K562 treated with DMSO at 1 percent for 24 hours (cell line): ENCODE measurements around the gene BAD. TPM values are rescaled to one million over a fixed set of nuclear protein-coding genes. Genes with fewer than 3 reads are reported as not detected.

Source experiments
- total RNA-seq: library from RNA; unstranded; fragments of 300-600 nt; gene quantifications from 2 replicates; pipeline ENCODE4 v1.2.3, GENCODE V29; 2022; ENCODE audit warnings: low read depth; ENCODE audit not compliant: insufficient read depth

The BAD gene
- total RNA-seq: 91.4 and 115 TPM in 2 replicates

DNA sequence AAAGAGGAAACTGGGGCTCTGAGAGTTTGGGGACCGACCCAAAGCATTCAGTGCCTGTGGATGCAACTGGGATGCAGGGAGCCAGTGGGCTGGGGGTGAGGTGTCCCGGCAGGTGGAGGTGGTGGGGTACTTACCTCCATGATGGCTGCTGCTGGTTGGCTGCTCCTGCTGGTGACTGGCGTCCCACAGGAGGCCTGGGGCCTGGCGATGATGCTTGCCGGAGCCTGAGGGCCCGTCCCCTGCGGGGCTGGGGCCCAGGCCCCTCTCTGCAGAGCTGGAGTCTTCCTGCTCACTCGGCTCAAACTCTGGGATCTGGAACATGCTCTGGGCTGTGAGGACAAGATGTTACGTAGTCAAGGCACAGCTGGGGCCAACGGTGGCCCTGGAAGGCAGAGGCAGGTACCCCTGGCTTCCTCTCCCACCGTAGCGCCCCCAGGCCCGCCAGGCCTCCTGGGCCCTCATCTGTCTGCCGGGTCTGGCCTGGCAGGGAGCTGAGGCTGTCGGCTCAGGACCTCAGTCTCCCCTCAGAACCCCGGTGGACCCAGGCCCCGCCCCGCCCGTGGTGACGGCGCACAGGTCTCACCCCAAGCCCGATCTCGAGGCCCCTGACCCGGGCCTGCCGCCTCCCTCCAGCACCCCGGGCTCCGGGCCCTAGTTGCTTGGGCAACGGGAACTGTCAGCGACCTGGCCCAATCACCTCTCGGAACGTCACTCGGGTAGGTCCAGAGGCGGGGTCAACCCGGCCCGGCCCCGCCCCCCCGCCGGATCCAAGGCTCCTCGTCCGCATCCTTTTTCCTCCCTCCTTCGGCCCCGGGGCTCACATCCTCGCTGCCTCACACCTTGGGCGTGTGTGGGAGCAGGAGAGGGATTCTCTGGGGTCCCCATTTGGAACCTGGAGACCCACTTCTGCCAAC lies at the start of gene BAD:
TSS of gene BAD (minus strand) at position 618 of the 914 bp plus-strand sequence. CDS start at position 321, 297 bp downstream.

GRCh38 chr11:64317961-64318765 lies 33.7 kb upstream of the BAD start, which contains the start of gene PRDX5:
Gene PRDX5, plus strand, starts transcription at chr11:64318121. Its CDS starts 95 bp downstream, at chr11:64318216.

GRCh38 chr11:64317325-64317960 lies 33.0 kb upstream of the BAD start, which contains the start of gene TRMT112:
Gene TRMT112, minus strand, starts transcription at chr11:64317559. Its CDS starts 33 bp downstream, at chr11:64317526.

GRCh38 chr11:64305075-64305690 lies 20.7 kb upstream of the BAD start, which contains the start of gene ESRRA:
Gene ESRRA, plus strand, starts transcription at chr11:64305524. Its CDS starts 1,656 bp downstream, at chr11:64307180.

DNA sequence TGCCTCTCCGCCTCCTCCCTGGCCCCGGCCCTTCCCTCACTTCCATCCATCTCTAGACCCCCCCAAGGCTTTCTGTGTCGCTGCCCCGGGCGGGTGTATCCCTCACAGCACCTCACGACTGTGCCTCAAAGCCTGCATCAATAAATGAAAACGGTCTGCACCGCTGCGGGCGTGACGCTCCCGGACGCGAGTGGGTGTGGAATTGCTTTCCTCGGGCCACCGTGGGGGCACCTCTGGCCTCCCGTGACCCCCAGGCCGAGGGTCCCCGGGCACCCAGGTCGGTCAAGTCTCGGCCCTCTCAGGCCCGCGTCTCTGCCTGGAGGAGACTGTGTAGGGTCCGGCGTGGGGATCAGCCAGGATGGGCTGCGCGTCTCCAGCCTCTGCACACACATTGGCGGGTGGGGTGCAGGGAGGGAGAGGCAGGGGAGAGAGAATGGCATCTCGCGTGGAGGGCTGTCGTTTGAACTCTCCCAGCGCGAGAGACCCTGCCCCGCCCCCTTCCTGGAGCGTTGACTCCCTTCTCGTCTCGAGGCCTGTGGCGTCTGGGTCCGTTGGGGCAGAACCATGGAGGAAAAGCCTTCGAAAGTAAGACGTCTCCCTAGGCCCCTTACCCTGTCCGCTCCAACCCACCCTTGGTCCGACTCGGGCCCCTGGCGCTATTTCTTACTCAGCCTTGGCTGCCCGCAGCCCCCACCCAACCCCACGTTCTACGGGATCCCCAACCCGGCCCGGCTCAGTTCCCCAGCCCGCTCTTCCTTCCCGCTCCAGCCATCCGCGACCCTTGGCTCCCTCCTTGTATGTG lies 15.6 kb upstream of the BAD start, which contains the start of gene CATSPERZ:
TSS of gene CATSPERZ (plus strand) at position 512 of the 802 bp plus-strand sequence. CDS start at position 565, 53 bp downstream.

GRCh38 chr11:64291262-64291751 lies 6.8 kb upstream of the BAD start, which contains the start of gene KCNK4:
Gene KCNK4, plus strand, starts transcription at chr11:64291302. Its CDS starts 1,717 bp downstream, at chr11:64293019.

GRCh38 chr11:64284962-64285884 lies 758 bp upstream of the BAD start, which contains the start of gene GPR137:
Gene GPR137, plus strand, starts transcription at chr11:64285848. Its CDS starts 677 bp downstream, at chr11:64286525.

DNA sequence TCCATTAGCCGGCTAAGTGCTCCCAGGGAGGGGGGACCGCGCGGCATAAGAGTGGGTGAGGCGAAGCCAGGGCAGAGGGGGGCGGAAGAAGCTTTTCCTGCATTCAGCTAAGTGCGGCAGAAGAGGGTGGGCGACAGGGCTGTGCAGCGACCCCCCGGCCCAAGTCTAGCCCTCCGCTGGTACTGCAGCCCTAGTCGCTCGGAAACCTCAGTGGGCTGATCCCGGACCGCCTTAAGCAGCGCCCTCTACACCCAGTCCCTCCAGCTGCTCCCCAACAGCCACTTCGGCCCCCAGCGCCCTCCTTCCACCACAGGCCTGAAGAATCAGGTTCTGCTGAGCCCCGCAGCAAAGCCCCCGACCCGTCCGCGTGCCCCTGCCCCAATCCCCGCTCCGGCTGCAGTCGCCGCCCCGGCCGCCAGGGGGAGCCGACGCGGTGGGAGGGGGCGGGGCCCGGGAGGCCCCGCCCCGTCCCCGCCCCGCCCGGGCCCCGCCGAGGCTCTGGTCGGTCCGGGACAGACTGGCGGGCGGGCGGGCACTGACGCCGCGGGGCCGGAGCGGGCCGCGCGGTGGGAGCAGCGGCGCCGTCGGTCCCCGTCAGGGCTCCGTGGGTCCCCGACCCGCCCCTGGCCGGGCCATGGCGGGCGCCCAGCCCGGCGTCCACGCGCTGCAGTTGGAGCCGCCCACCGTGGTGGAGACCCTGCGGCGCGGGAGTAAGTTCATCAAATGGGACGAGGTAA lies 33.3 kb downstream of the BAD start, which contains the start of gene PLCB3:
TSS of gene PLCB3 (plus strand) at position 515 of the 737 bp plus-strand sequence. CDS start at position 635, 120 bp downstream.

GRCh38 chr11:64246871-64247728 lies 37.4 kb downstream of the BAD start, which contains the start of gene PPP1R14B:
Gene PPP1R14B, minus strand, starts transcription at chr11:64246943. Its CDS starts 270 bp downstream, at chr11:64246673.

DNA sequence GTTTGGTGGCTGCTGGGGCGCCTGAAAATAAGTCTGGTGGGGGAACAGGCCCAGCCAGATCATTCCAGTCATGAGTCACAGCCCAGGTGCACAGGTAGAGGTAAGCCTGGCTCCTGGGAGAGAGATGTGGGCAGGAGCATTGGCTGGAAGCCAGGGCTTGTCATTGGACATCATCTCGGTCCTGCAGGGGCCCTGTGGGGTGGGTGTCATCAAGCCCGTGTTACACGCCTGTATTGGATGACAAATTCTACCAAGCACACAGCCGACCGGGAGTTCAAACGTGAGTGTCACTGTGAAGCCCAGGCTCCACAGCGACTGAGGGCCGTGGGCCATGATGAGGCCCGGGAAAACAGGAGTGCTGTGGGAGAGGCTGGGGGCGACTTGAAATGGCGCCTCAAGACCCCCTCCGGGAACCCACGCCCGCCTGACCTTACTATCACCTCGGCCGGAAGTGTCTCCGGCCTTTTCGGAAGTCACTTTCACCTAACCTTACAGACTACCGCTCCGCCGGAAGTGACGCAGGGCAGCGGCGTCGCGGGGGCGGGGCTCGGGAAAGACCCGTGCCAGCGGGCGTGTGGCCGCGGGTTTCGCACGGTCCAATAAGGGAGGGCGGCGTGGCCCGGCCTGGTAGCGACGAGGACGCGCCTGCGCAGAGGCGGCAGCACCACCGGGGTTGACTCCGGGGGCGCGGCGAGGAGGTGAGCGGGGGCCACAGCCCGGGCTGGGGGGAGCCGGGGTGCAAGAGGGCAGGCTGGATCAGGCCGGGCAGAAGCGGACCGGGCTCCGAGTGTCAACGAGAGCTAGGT lies 43.8 kb downstream of the BAD start, which contains the start of gene FKBP2:
TSS of gene FKBP2 (plus strand) at position 661 of the 806 bp plus-strand sequence. CDS start 1,293 bp downstream, outside the sequence.

DNA sequence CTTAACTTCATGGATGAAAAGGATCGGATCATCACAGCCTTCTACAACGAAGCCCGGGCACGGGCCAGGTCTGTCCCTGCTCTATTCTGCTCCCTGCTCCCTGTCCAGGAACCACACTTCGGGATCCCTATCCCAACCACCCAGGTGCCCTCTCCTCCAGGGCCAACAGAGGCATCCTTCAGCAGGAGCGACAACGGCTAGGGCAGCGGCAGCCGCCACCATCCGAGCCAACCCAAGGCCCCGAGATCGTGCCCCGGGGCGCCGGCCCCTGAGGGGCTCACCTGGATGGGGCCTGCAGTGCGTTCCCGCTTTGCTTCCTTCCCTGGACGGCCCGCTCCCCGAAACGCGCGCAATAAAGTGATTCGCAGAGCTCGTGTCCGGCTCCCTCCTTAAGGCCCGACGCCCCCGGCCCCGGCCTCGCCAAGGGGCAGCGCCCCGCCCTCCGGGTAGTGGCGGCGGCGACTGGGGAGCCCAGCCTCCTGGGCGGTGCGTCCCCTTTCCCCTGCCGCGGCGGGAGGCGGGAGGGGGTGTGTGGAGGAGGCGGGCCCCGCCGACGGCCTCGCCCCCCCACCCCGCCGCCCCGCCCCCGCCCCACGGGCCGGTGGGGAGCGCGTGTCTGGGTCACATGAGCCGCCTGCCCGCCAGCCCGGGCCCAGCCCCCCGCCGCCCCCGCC lies 50.4 kb downstream of the BAD start, which contains the start of gene VEGFB:
TSS of gene VEGFB (plus strand) at position 672 of the 674 bp plus-strand sequence. CDS start 250 bp downstream, outside the sequence.

DNA sequence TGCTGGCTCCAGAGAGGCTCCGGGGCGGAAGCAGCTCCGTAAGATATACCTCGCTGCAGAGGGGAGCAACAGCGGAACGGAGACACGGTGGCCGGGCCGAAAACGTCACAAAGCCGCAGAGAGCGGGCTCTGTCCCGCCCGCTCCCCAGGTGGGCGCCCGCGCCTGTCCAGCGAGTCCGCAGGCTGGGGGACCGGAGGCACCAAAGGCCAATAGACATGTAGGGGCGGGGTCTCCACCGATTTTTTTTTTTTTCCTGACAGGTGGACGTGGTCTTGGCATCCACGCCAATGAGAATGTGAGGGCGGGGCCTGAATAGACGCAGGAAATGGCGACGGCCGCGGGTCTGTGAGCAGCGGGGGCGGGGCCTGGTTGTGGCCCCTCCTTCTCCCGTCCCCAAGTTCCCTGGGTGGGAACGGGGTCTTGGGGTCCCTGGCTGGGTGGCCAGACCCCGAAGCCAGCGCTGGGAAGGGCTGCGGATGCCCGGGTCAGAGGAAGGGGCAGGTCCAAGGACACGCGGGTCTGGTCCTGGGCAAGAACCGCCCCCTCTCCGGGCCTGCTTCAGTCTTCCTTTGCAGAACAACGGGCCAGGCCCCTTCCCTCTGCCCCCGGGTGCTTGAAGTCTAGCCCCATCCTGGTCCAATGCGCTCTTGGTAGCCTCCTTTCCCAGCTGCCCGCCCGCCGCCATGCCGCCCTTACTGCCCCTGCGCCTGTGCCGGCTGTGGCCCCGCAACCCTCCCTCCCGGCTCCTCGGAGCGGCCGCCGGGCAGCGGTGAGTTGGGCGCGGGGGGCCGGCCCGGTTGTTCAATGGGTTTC lies 54.1 kb downstream of the BAD start, which contains the start of gene DNAJC4:
TSS of gene DNAJC4 (plus strand) at position 378 of the 814 bp plus-strand sequence. CDS start at position 685, 307 bp downstream.

GRCh38 chr11:64225608-64226506 lies 58.6 kb downstream of the BAD start, which contains the start of the genes NUDT22 and TRPT1:
Gene NUDT22, plus strand, starts transcription at chr11:64226274. Its CDS starts 379 bp downstream, at chr11:64226653.
Gene TRPT1, minus strand, starts transcription at chr11:64226186. Its CDS starts 326 bp downstream, at chr11:64225860.

